OCI-LY1 (cell line): Measurements from ENCODE around the gene GP1BB.

Experiments used
- H2AFZ ChIP-seq: fragments of 200-600 bp; sonication (generic), shearing (Covaris generic); 2 replicates; pipeline ENCODE4 v1.6.0; 2014; ENCODE audit warnings: antibody characterized with exemption, mild to moderate bottlenecking, low read length
- H3F3A ChIP-seq: fragments of 200-600 bp; sonication (generic), shearing (Covaris generic); 2 replicates; pipeline ENCODE4 v1.6.0; 2014; ENCODE audit warnings: mild to moderate bottlenecking, antibody characterized with exemption, low read length, moderate library complexity; ENCODE audit not compliant: insufficient read depth
- H3K27ac ChIP-seq: fragments of 200-600 bp; sonication (generic); 2 replicates; pipeline ENCODE4 v1.5.1; 2014; ENCODE audit warnings: low read length, mixed run types, mild to moderate bottlenecking, low read depth; ENCODE audit not compliant: poor library complexity, severe bottlenecking
- H3K27me3 ChIP-seq: fragments of 200-600 bp; sonication (generic); 2 replicates; pipeline ENCODE4 v1.6.0; 2014; ENCODE audit warnings: antibody characterized with exemption, mild to moderate bottlenecking, low read length, moderate library complexity; ENCODE audit not compliant: insufficient read depth
- H3K36me3 ChIP-seq: fragments of 200-600 bp; sonication (generic); 2 replicates; pipeline ENCODE4 v1.6.1; 2014; ENCODE audit warnings: mild to moderate bottlenecking, antibody characterized with exemption, low read length, moderate library complexity, mixed read lengths; ENCODE audit not compliant: insufficient read depth
- H3K4me1 ChIP-seq: fragments of 200-600 bp; sonication (generic); 2 replicates; pipeline ENCODE4 v1.5.1; 2014; ENCODE audit warnings: mild to moderate bottlenecking, low read length, moderate library complexity; ENCODE audit not compliant: insufficient read depth, severe bottlenecking
- H3K4me2 ChIP-seq: fragments of 200-600 bp; sonication (generic), shearing (Covaris generic); 2 replicates; pipeline ENCODE4 v1.6.1; 2014; ENCODE audit warnings: low read length
- H3K4me3 ChIP-seq: fragments of 200-600 bp; sonication (generic); 2 replicates; pipeline ENCODE4 v1.5.1; 2014; ENCODE audit warnings: low read length, low read depth, mild to moderate bottlenecking, mixed read lengths; ENCODE audit not compliant: poor library complexity, severe bottlenecking
- H3K79me2 ChIP-seq: fragments of 200-600 bp; shearing (Covaris generic); 2 replicates; pipeline ENCODE4 v1.6.1; 2016; ENCODE audit warnings: mixed run types, low read length, mixed read lengths; ENCODE audit not compliant: insufficient read depth
- H3K9ac ChIP-seq: fragments of 200-600 bp; sonication (generic), shearing (Covaris generic); 2 replicates; pipeline ENCODE4 v1.6.1; 2014; ENCODE audit warnings: mild to moderate bottlenecking, low read length, mixed read lengths
- H3K9me2 ChIP-seq: fragments of 200-600 bp; sonication (generic), shearing (Covaris generic); 2 replicates; pipeline ENCODE4 v1.6.1; 2014; ENCODE audit warnings: low read depth, mild to moderate bottlenecking, low read length, mixed read lengths
- H3K9me3 ChIP-seq: fragments of 200-600 bp; shearing (Covaris generic); 2 replicates; pipeline ENCODE4 v1.6.1; 2014; ENCODE audit warnings: low read length, mixed read lengths
- H4K20me1 ChIP-seq: fragments of 200-600 bp; sonication (generic), shearing (Covaris generic); 2 replicates; pipeline ENCODE4 v1.6.0; 2016; ENCODE audit warnings: mild to moderate bottlenecking, low read length; ENCODE audit not compliant: insufficient read depth
- EZH2 ChIP-seq: fragments of 200-600 bp; sonication (generic), shearing (Covaris generic); IDR thresholded peaks from 2 replicates; pipeline ENCODE4 v1.8.0; 2017; ENCODE audit warnings: borderline replicate concordance, mixed run types, mild to moderate bottlenecking, antibody characterized with exemption, low read length, moderate library complexity, mixed read lengths
- TF ChIP-seq, protein P1 (sequence below): fragments of 200-600 bp; sonication (generic), shearing (Covaris generic); IDR thresholded peaks from 2 replicates; pipeline ENCODE4 v1.5.1; 2017; ENCODE audit warnings: mild to moderate bottlenecking, antibody characterized with exemption, low read length, moderate library complexity, mixed read lengths

Gene GP1BB

DNA sequence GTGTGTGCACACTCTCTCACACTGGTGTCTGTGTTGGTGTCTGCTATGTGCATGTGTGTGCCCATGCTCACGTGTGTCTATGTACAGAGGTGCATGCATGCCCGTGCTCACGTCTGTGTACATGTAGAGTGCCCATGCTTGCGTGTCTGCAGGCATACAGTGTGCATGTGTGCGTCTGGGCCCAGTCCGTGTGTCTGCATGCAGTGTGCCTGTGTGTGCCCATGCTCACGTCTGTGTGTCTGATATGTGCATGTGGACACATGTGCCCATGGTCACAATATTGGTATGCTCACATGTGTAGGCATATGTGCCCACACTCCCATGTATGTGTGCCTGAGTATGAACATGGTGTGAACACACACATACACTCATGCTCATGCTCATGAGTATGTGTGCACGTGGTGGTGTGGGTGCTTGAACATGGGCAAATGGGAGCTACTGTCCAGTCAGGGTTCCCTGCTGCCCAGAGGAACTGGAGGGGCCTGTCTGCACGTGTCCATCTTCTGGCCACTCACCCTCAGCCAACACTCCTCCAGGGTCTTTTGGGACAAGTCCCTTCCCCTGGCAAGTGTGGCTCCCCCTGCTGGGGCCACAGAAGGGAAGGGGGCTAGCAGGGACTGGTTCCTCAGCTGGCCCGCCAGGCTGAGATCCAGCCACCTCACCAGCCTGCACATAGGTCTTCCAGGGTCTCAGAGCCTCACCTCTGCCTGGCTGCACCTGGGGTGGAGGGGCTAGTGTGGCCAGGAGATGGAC is 29.9 kb downstream of the GP1BB start:
- no peaks in the 10 kb centered on the region for H3K79me2 ChIP-seq
- no peaks in the 10 kb centered on the region for H3K9me2 ChIP-seq
- H3K4me1 ChIP-seq = peaks cover 14% of the 10 kb centered on the region
- no peaks in the 10 kb centered on the region for H4K20me1 ChIP-seq
- no peak overlapping the region for H3K4me3 ChIP-seq
- H2AFZ ChIP-seq = no peak overlapping the region
- no peak for TF ChIP-seq EZH2
- TF ChIP-seq, protein P1, sequence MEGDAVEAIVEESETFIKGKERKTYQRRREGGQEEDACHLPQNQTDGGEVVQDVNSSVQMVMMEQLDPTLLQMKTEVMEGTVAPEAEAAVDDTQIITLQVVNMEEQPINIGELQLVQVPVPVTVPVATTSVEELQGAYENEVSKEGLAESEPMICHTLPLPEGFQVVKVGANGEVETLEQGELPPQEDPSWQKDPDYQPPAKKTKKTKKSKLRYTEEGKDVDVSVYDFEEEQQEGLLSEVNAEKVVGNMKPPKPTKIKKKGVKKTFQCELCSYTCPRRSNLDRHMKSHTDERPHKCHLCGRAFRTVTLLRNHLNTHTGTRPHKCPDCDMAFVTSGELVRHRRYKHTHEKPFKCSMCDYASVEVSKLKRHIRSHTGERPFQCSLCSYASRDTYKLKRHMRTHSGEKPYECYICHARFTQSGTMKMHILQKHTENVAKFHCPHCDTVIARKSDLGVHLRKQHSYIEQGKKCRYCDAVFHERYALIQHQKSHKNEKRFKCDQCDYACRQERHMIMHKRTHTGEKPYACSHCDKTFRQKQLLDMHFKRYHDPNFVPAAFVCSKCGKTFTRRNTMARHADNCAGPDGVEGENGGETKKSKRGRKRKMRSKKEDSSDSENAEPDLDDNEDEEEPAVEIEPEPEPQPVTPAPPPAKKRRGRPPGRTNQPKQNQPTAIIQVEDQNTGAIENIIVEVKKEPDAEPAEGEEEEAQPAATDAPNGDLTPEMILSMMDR = peak; percentile 30; the same call in 1 of the 2 replicates
- no peak overlapping the region for H3K27ac ChIP-seq
- no peaks in the 10 kb centered on the region for H3K36me3 ChIP-seq
- H3K4me2 ChIP-seq = no peak overlapping the region
- H3K9ac ChIP-seq = no peak overlapping the region
- no peaks in the 10 kb centered on the region for H3K9me3 ChIP-seq
- H3F3A ChIP-seq = no peaks in the 10 kb centered on the region
- peaks cover 24% of the 10 kb centered on the region for H3K27me3 ChIP-seq

GRCh38 chr22:19753996-19754700 is 30.8 kb downstream of the GP1BB start:
- no peak overlapping the region for H3K4me2 ChIP-seq
- no peaks in the 10 kb centered on the region for H3K9me3 ChIP-seq
- H3K9ac ChIP-seq = no peak overlapping the region
- no peak overlapping the region for H3K27ac ChIP-seq
- H3K79me2 ChIP-seq = no peaks in the 10 kb centered on the region
- no peaks in the 10 kb centered on the region for H3K9me2 ChIP-seq
- H2AFZ ChIP-seq = no peak overlapping the region
- no peaks in the 10 kb centered on the region for H3F3A ChIP-seq
- peaks cover 18% of the 10 kb centered on the region for H3K27me3 ChIP-seq
- TF ChIP-seq, protein P1 = no peak
- no peak for TF ChIP-seq EZH2
- no peak overlapping the region for H3K4me3 ChIP-seq
- H3K4me1 ChIP-seq = peaks cover 14% of the 10 kb centered on the region
- H4K20me1 ChIP-seq = no peaks in the 10 kb centered on the region
- no peaks in the 10 kb centered on the region for H3K36me3 ChIP-seq

- peaks cover 14% of the 10 kb centered on the region for H3K4me1 ChIP-seq
- peaks cover 12% of the 10 kb centered on the region for H3K27me3 ChIP-seq
- H3K36me3 ChIP-seq = no peaks in the 10 kb centered on the region
- no peak overlapping the region for H3K9ac ChIP-seq
- H3K27ac ChIP-seq = no peak overlapping the region
- no peak overlapping the region for H3K4me2 ChIP-seq
- H3K79me2 ChIP-seq = no peaks in the 10 kb centered on the region
- H3K9me3 ChIP-seq = no peaks in the 10 kb centered on the region
- H3K9me2 ChIP-seq = no peaks in the 10 kb centered on the region
- H3F3A ChIP-seq = no peaks in the 10 kb centered on the region
- no peak overlapping the region for H3K4me3 ChIP-seq
- no peak for TF ChIP-seq EZH2
- TF ChIP-seq, protein P1 = no peak
- H4K20me1 ChIP-seq = no peaks in the 10 kb centered on the region
- H2AFZ ChIP-seq = no peak overlapping the region
Observed at GRCh38 chr22:19754701-19755144, 31.4 kb downstream of the GP1BB start.
